Stimulated activated CD8-positive, alpha-beta memory T cell treated with anti-CD3 and anti-CD28 coated beads, Interleukin-2, amount 100 ng/mL, for 48 hours (primary cell): ENCODE results near the gene CDV3.

Experiments
- DNase-seq, 2 donors: peaks; one replicate each; pipeline ENCODE4 v3.0.0-alpha.2; 2020; ENCODE audit warnings: low read depth in 2 of 2

CDV3 gene

DNA sequence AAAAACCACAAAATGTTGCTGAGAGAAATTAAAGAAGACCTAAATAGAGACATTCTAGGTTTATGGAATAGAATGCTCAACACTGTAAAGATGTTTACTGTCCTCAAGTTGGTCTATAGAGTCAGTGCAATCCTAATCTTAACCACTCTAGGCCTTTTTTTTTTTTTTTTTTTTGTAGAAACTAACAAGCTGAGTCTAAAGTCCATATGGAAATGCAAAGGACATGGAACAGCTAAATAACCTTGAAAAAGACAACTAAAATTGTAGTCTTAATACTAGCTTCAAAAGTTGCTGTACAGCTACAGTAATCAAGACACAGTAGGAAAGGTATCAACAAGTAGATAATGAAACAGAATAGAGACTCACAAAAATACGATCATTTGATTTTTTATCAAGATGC lies 32.9 kb downstream of the CDV3 start:
- DNase-seq = no peak

DNA sequence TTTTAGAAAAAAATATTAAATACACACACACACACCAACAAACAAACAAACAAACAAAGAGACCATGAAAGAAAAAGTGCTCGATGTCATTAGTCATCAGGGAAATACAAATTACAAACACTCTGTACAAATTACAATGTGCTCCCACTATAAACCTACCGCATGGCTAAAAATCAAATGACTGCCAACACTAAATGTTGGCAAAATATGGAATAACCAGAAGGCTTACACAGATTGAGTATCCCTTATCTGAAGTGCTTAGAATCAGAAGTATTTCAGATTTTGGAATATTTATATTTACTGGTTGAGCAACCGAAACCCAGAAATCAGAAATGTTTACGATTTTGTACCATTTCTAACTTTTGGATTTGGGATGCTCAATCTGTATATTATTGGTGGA lies 33.4 kb downstream of the CDV3 start:
- no peak for DNase-seq

- no peak for DNase-seq
Observed at GRCh38 chr3:133607816-133608215, 34.3 kb downstream of the CDV3 start.

GRCh38 chr3:133608388-133608787 lies 34.9 kb downstream of the CDV3 start:
- DNase-seq = no peak

- DNase-seq = no peak
Observed at GRCh38 chr3:133610031-133610430, 36.5 kb downstream of the CDV3 start.

DNA sequence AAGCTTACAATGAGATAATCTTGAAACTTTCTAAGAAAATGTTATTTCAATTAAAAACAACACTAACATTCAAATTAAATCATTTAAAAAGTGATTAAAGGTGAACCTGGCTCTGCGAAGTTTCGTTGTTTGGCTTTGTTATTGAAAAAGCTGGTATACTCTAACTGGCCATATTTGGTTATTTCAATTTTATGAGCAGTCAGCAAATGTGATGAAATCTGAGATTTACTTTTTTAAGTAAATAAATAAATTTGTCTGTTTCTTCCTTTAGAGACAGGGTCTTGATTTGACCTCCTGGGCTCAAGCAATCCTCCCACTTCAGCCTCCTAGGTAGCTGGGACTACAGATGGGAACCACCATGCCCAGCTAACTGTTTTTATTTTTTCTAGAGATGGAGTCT lies 38.0 kb downstream of the CDV3 start:
- no peak for DNase-seq

DNA sequence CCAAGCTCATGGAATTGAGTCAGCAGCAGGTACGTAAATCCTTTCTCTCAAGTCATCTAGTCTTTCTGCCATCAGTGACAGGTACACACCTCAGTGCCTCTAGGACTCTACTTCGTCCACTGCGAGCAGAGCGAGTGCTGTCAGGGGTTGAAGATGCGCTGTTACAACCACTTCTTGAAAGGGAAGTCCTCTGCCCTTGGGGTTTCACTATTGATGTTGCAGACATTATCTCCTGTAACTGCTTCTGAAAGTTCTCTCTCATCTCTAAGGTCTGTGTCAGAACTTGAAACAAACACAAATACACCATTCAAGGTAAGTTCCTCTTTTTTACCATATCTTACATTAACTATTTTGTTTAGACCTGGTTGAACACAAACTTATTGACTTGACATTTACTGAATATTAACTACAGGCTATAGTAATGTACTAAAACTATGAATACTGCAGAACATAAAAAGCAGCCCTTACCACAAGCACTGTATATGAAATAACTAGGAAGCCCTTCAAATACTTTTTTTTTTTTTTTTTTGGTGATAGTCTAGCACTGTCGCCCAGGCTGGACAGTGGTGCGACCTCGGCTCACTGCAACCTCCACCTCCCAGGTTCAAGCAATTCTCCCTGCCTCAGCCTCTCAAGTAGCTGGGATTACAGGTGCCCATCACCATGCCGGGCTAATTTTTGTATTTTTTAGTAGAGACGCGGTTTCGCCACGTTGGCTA lies 46.7 kb downstream of the CDV3 start:
- DNase-seq = no peak

GRCh38 chr3:133627789-133628188 lies 54.3 kb downstream of the CDV3 start:
- DNase-seq = no peak

DNA sequence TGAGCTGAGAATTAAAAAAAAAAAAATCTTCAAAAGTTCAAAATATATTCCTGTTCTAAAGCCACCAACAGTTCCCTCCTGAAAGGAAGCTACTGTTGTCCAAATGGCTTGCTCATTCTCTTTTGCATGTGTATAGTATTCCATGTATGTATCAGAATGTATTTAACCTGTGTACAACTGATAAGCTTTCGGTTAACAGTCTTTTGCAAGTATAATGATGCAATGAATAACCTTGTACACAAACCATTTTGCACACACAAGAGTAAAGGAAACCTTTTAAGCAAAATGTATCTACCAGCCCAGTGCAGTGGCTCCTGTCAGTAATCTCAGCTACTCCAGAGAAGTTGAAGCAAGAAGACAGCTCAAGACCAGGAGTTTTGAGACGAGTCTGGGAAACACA lies 55.7 kb downstream of the CDV3 start:
- no peak for DNase-seq

DNA sequence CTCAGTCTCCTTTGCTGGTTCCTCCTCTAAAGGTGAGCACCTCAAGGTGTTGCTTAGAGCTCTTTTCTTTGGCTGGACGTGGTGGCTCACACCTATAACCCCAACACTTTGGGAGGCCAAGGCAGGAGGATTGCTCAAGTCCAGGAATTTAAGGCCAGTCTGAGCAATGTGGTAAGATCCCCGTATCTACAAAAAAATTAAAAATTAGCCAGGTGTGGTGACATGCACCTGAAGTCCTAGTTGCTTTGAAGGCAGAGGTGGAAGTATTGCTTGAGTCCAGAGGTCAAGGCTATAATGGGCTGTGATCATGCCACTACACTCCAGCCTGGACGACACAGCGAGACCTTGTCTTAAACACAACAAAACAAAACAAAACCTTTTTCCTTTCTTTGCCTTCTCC lies 60.0 kb downstream of the CDV3 start:
- DNase-seq = no peak
